IMR-90 (cell line): ENCODE measurements around the gene IQGAP2. TPM values are rescaled to one million over a fixed set of nuclear protein-coding genes. Genes with fewer than 3 reads are reported as not detected.

Experiments
- ATAC-seq: fragments of 200-7000 bp; cut with Tn5 transposase; 2 replicates; pipeline ENCODE4 v1.9.1; 2020; ENCODE audit warnings: low read depth, mild to moderate bottlenecking, moderate library complexity
- BruUV-seq: library from RNA; stranded (reverse); fragments of 400-500 nt; replicated peaks from 2 replicates; lab custom pipeline; 2021; lab: Mats Ljungman, UMichigan
- CTCF ChIA-PET: fragments of 300-600 bp; formaldehyde crosslinking; extraction: SDS; loops from one replicate; lab custom pipeline; 2021; ENCODE audit warnings: antibody characterized with exemption; lab: Yijun Ruan, JAX
- POLR2A ChIA-PET: fragments of 300-600 bp; sonication (Branson Sonifier 250); formaldehyde crosslinking; loops from one replicate; lab custom pipeline; 2022; ENCODE audit warnings: antibody characterized with exemption; ENCODE audit not compliant: unreplicated experiment; lab: Charles Lee
- DNase-seq: peaks from one replicate; pipeline ENCODE4 v3.0.0; 2013
- H2AFZ ChIP-seq: replicated peaks from 2 replicates; pipeline ENCODE3; 2013; ENCODE audit warnings: low read length, mild to moderate bottlenecking; ENCODE audit not compliant: poor library complexity
- H2AK5ac ChIP-seq: 2 replicates; pipeline ENCODE4 v1.6.1; 2013; ENCODE audit warnings: low read depth, low read length, inconsistent platforms
- H2AK9ac ChIP-seq: replicated peaks from 2 replicates; pipeline ENCODE3; 2013; ENCODE audit warnings: mild to moderate bottlenecking, low read depth, low read length, moderate library complexity; ENCODE audit not compliant: poor library complexity
- H2BK120ac ChIP-seq: 2 replicates; pipeline ENCODE4 v1.6.1; 2013; ENCODE audit warnings: low read depth, low read length, inconsistent platforms
- H2BK15ac ChIP-seq: 3 replicates; pipeline ENCODE4 v1.6.1; 2013; ENCODE audit warnings: low read depth, low read length, inconsistent platforms
- H2BK20ac ChIP-seq: 2 replicates; pipeline ENCODE4 v1.6.1; 2013; ENCODE audit warnings: low read depth, mild to moderate bottlenecking, inconsistent platforms, low read length, moderate library complexity
- H2BK5ac ChIP-seq: 2 replicates; pipeline ENCODE4 v1.6.1; 2013; ENCODE audit warnings: mild to moderate bottlenecking, low read depth, low read length, inconsistent platforms; ENCODE audit not compliant: poor library complexity, severe bottlenecking
- H3K14ac ChIP-seq: replicated peaks from 2 replicates; pipeline ENCODE4 v1.6.1; 2013; ENCODE audit warnings: low read depth, low read length, inconsistent platforms
- H3K18ac ChIP-seq: 2 replicates; pipeline ENCODE4 v1.6.1; 2013; ENCODE audit warnings: low read depth, low read length, control low read depth
- H3K23ac ChIP-seq: 2 replicates; pipeline ENCODE4 v1.6.1; 2013; ENCODE audit warnings: low read depth, low read length, inconsistent platforms
- H3K27ac ChIP-seq: 2 replicates; pipeline ENCODE4 v1.5.1; 2013; ENCODE audit warnings: mild to moderate bottlenecking, control low read depth, low read length; ENCODE audit not compliant: insufficient read depth
- H3K27me3 ChIP-seq: 2 replicates; pipeline ENCODE4 v1.6.1; 2013; ENCODE audit warnings: low read length; ENCODE audit not compliant: control insufficient read depth, insufficient read depth
- H3K36me3 ChIP-seq: 2 replicates; pipeline ENCODE4 v1.6.1; 2013; ENCODE audit warnings: low read length, mixed read lengths; ENCODE audit not compliant: control insufficient read depth, insufficient read depth
- H3K4ac ChIP-seq: 2 replicates; pipeline ENCODE4 v1.6.1; 2013; ENCODE audit warnings: low read depth, low read length, inconsistent platforms
- H3K4me1 ChIP-seq: 2 replicates; pipeline ENCODE4 v1.6.1; 2013; ENCODE audit warnings: low read length, mixed read lengths; ENCODE audit not compliant: control insufficient read depth, insufficient read depth
- H3K4me2 ChIP-seq: 2 replicates; pipeline ENCODE4 v1.6.1; 2013; ENCODE audit warnings: low read depth, mild to moderate bottlenecking, control low read depth, low read length, moderate library complexity
- H3K4me3 ChIP-seq: 2 replicates; pipeline ENCODE4 v1.5.1; 2013; ENCODE audit warnings: low read depth, mild to moderate bottlenecking, control low read depth, low read length, moderate library complexity; ENCODE audit not compliant: insufficient read depth
- H3K56ac ChIP-seq: 2 replicates; pipeline ENCODE4 v1.6.1; 2013; ENCODE audit warnings: low read length, inconsistent platforms; ENCODE audit not compliant: insufficient read depth; ENCODE audit errors: extremely low read depth
- H3K79me1 ChIP-seq, 2 experiments: 2 replicates each; pipeline ENCODE4 v1.6.1; 2013; ENCODE audit warnings: low read length in 2 of 2, inconsistent platforms in 1 of 2, low read depth in 1 of 2
- H3K9ac ChIP-seq: 2 replicates; pipeline ENCODE4 v1.6.1; 2013; ENCODE audit warnings: low read depth, low read length, control low read depth
- H3K9me1 ChIP-seq: 2 replicates; pipeline ENCODE4 v1.6.1; 2013; ENCODE audit warnings: low read length, inconsistent platforms; ENCODE audit not compliant: insufficient read depth
- H3K9me3 ChIP-seq: 2 replicates; pipeline ENCODE4 v1.6.1; 2013; ENCODE audit warnings: low read length; ENCODE audit not compliant: control insufficient read depth, insufficient read depth
- H4K20me1 ChIP-seq: 2 replicates; pipeline ENCODE4 v1.6.1; 2013; ENCODE audit warnings: low read length, inconsistent platforms; ENCODE audit not compliant: insufficient read depth
- H4K5ac ChIP-seq: 2 replicates; pipeline ENCODE4 v1.6.1; 2013; ENCODE audit warnings: mild to moderate bottlenecking, low read depth, low read length, control low read depth
- H4K8ac ChIP-seq, 2 experiments: 2 replicates each; pipeline ENCODE4 v1.6.1; 2013; ENCODE audit warnings: low read depth in 2 of 2, low read length in 2 of 2, control low read depth in 1 of 2, inconsistent platforms in 1 of 2
- H4K91ac ChIP-seq: 2 replicates; pipeline ENCODE4 v1.6.1; 2013; ENCODE audit warnings: low read depth, low read length, inconsistent platforms; ENCODE audit not compliant: insufficient read depth
- MAFK ChIP-seq: IDR thresholded peaks from 2 replicates; pipeline ENCODE4 v1.6.1; 2012; ENCODE audit warnings: low read depth, low read length, improper control_type of control experiment
- NFE2L2 ChIP-seq: fragments of 150-350 bp; IDR thresholded peaks from 2 replicates; pipeline ENCODE4 v1.6.1; 2016; ENCODE audit warnings: low read depth, mild to moderate bottlenecking, low read length
- SMC3 ChIP-seq: fragments of 150-350 bp; IDR thresholded peaks from 2 replicates; pipeline ENCODE4 v1.6.1; 2016; ENCODE audit warnings: low read depth, mild to moderate bottlenecking, antibody characterized with exemption, low read length, moderate library complexity
- WGBS, 2 experiments: methylation state at CpG; one replicate each; pipeline versions ENCODE4 v1.1.5 to v1.1.7; 2013; ENCODE audit warnings: missing lambda C conversion rate in 2 of 2; ENCODE audit not compliant: insufficient read length in 1 of 2; ENCODE audit errors: extremely low coverage in 2 of 2; 5-methylcytosine and 5-hydroxymethylcytosine counted together
- dilution Hi-C: fragments of 300-500 bp; cut with HindIII; formaldehyde crosslinking; loops from one replicate; pipeline ENCODE4 v1.14.3; 2018; ENCODE audit warnings: low sequenced_read_pairs; ENCODE audit not compliant: unreplicated experiment
- in situ Hi-C: fragments of 300-500 bp; cut with MboI; formaldehyde crosslinking; loops from 3 replicates; pipeline ENCODE4 v1.14.3; 2019; ENCODE audit warnings: low sequenced_read_pairs, inconsistent platforms, mixed read lengths
- intact Hi-C: fragments of 100-400 bp; cut with micrococcal nuclease; formaldehyde crosslinking; loops from 2 replicates; pipeline ENCODE4 v1.10.0; 2022
- polyA plus RNA-seq, 3 experiments: library from polyadenylated mRNA; depleted of rRNA; stranded (reverse); fragments of >200 nt; gene quantifications; 2 replicates each; pipeline ENCODE4 v1.2.3, GENCODE V29; 2012; ENCODE audit warnings: low replicate concordance in 1 of 3
- total RNA-seq: library from RNA; depleted of rRNA; stranded (reverse); fragments of >200 nt; gene quantifications from 2 replicates; pipeline ENCODE4 v1.2.3, GENCODE V29; 2012

The IQGAP2 gene
- total and polyA plus RNA-seq, 2 of the 4 experiments (the other 2 are of a cell fraction): 0.21 to 0.36 TPM

DNA sequence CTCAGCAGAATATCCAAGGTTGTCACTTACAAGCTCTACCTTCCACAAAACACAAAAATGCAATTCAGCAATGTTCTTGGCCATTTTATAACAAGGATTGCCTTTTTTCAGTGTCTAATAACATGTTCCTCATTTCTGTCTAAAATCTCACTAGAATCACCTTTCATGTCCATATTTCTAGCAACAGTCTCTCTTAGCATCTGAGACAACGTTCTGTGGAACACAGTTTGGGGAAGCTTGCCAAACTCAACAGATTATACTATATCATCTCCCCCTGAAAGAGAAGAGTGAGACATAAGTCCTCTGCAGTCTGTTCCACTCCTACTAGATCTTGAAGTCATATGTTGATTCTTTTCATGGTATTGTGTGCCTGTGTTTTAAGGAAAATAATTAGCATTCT is 149.5 kb downstream of the IQGAP2 start:
- H3K18ac ChIP-seq: no peak overlapping the region

More for the DNA sequence above, 149.5 kb downstream of the IQGAP2 start:
- no peak overlapping the region for H4K5ac ChIP-seq
- H3K4me1 ChIP-seq: no peaks in the 10 kb centered on the region
- no peaks in the 10 kb centered on the region for H3K9me3 ChIP-seq
- in situ Hi-C loops (no loop called here), intact Hi-C loops (no loop called here), dilution Hi-C loops (no loop called here)
- no peak overlapping the region for H3K27ac ChIP-seq
- H3K4me3 ChIP-seq: no peak overlapping the region
- H3K79me1 ChIP-seq: no peaks in the 10 kb centered on the region
- H3K9ac ChIP-seq: no peak overlapping the region
- H2AFZ ChIP-seq: no peak overlapping the region
- H3K23ac ChIP-seq: no peak overlapping the region
- no peak overlapping the region for H3K4ac ChIP-seq
- H3K56ac ChIP-seq: no peak overlapping the region
- H3K27me3 ChIP-seq: peaks cover 12% of the 10 kb centered on the region
- H2AK9ac ChIP-seq: no peak overlapping the region
- H3K36me3 ChIP-seq: no peaks in the 10 kb centered on the region
- no peak for ATAC-seq
- H3K4me2 ChIP-seq: no peak overlapping the region
- ChIA-PET CTCF (no interaction called here), POLR2A (no interaction called here)
- no peak overlapping the region for H4K91ac ChIP-seq
- H2AK5ac ChIP-seq: no peak overlapping the region
- H2BK20ac ChIP-seq: no peak overlapping the region
- H2BK15ac ChIP-seq: no peak overlapping the region
- no peak for TF ChIP-seq SMC3
- no peak for TF ChIP-seq NFE2L2
- TF ChIP-seq MAFK: no peak
- H3K9me1 ChIP-seq: no peaks in the 10 kb centered on the region
- H2BK120ac ChIP-seq: no peak overlapping the region
- no peak overlapping the region for H2BK5ac ChIP-seq
- no peak overlapping the region for H4K8ac ChIP-seq
- no TSS peak for BruUV-seq
- DNase-seq: no peak
- H3K14ac ChIP-seq: no peak overlapping the region
- H4K20me1 ChIP-seq: no peaks in the 10 kb centered on the region
- no CpG with 5 or more reads among the region's 1 CpG for WGBS, 2 experiments
